ENCODE measurements around the gene NOTCH1. TPM values are rescaled to one million over a fixed set of nuclear protein-coding genes. Genes with fewer than 3 reads are reported as not detected.
A peak's percentile ranks its signal among the peaks of the same experiment; 100 is the strongest.

NOTCH1 gene
- total and polyA plus RNA-seq, 2 of the 8 experiments (the other 6 are each of a cell fraction or from before 2014, with no cell fraction given), result 6.9 to 55.6 TPM

DNA sequence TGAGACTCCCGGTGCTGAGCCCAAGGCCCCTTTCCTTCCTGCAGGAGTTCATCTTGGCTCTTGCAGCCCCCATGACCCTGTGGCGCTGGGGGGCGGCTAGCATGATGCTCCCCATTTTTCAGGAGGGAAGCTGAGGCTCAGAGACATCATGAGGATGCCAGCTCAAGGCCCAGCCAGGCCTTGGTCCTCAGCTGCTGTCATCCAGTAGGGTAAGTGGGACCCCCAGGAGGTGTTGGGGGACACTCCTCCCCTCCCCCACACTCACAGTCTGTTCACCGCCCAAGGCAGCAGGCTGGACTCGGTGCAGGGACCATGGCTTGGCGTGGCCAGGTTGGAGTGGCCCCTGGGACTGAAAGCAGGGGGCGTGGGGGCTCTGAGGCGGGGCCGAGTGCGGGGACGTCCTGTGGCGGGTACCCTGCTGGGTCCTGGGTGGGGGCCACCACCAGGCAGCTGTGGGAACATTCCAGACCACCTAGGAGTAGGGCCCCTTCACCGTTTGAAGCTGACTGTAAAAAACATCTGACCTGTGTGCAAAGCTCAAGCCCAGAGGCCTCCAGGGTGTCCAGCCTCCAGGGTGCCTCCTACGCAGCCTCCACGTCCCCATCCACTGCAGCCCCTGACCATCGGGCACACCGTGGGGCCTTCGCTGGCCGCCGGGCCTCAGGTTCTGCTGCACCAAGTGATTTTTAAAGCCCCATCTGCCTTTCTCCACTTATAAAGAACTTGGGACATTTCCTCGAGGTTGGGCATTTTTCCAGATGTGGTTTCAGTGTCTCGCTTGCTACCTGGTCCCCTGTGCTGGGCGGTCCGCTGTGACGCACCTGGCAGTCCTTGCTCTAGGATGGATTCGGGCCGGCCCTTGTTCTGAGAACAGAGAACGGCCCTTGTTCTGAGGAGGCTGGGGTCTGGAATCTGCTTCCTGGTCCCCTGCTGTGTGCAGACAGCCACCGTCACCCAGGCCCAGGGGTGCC lies 3.4 kb upstream of the NOTCH1 start:
- no peak overlapping the region; a peak in 1 of 4 replicates for H3K4me2 ChIP-seq (ENCODE audit: insufficient read depth in 1 of 2, low read depth in 2 of 2, low read length in 2 of 2)
- no peak overlapping the region for H3K14ac ChIP-seq (ENCODE audit: insufficient read length)
- H3K4me1 ChIP-seq (replicated peaks in 1 of 4; ENCODE audit: control insufficient read depth in 3 of 4, insufficient read depth in 4 of 4, low read length in 3 of 4), result peaks cover 3 to 42% (median 34%) of the 10 kb centered on the region in 4 experiments
- H3K27ac ChIP-seq (ENCODE audit: low read depth, low read length), result peak overlapping the region; percentile 65; the same call in 1 of the 2 replicates
- H3K4ac ChIP-seq (replicated peaks; ENCODE audit: insufficient read length, low read depth, low read length), result peak overlapping the region; percentile 97
- H2BK15ac ChIP-seq (ENCODE audit: low read length), result peak overlapping the region; percentile 97
- H3K79me2 ChIP-seq (ENCODE audit: control insufficient read depth in 1 of 2, insufficient read depth in 2 of 2, low read length in 2 of 2), result peaks cover 0 to 6% of the 10 kb centered on the region in 2 experiments; a peak in 1 of 4 replicates
- H3K9ac ChIP-seq (replicated peaks in 1 of 4; ENCODE audit: extremely low read depth in 1 of 4, low read depth in 3 of 4, low read length in 3 of 4), result peak overlapping the region in 1 of 4 experiments; percentile 12; a peak in 2 of 7 replicates
- peak overlapping the region; percentile 97 for H2BK5ac ChIP-seq (ENCODE audit: low read depth, low read length)
- ChIA-PET POLR2A (ENCODE audit: partially characterized antibody) (interaction anchor here (0.8 to 2.1 kb wide), 4 partner anchors 13 to 122 kb away, joined by 3 to 5 read pairs (median 3); no protein-coding TSS in a partner anchor), CTCF (ENCODE audit: partially characterized antibody) (interaction anchor here (0.8 to 2.1 kb wide), 9 partner anchors 10 to 78 kb away, joined by 3 to 7 read pairs (median 3); no protein-coding TSS in a partner anchor)
- peak overlapping the region; percentile 32 for H4K5ac ChIP-seq (ENCODE audit: insufficient read length, low read depth, low read length)
- no peaks in the 10 kb centered on the region for H3K9me3 ChIP-seq (ENCODE audit: insufficient read depth in 2 of 2, low read depth in 1 of 2, low read length in 1 of 2)
- H3K79me1 ChIP-seq (ENCODE audit: low read depth, low read length), result peaks cover under 1% of the 10 kb centered on the region
- peak overlapping the region; percentile 81 for H4K8ac ChIP-seq (ENCODE audit: extremely low read depth, insufficient read depth, low read length)
- H3K23ac ChIP-seq (ENCODE audit: insufficient read length), result no peak overlapping the region
- peak overlapping the region; percentile 96 for H4K91ac ChIP-seq (replicated peaks; ENCODE audit: insufficient read length, low read length)
- peak overlapping the region; percentile 94 for H2BK120ac ChIP-seq (replicated peaks; ENCODE audit: low read depth, low read length)
- H3K23me2 ChIP-seq (ENCODE audit: low read depth, low read length), result peaks cover 7% of the 10 kb centered on the region; the same call in 1 of the 2 replicates
- no peaks in the 10 kb centered on the region; a peak in 3 of 7 replicates for H3K27me3 ChIP-seq (replicated peaks in 1 of 4; ENCODE audit: control insufficient read depth in 3 of 4, extremely low read depth in 1 of 4, insufficient read depth in 3 of 4, low read length in 3 of 4)
- H3K18ac ChIP-seq (ENCODE audit: extremely low read depth, low read length), result peak overlapping the region; percentile 96
- no peak overlapping the region for H2AFZ ChIP-seq (ENCODE audit: low read length)
- TF ChIP-seq USF2 (IDR thresholded peaks at IDR 0.05; ENCODE audit: low read length) (no peak), RFX5 (IDR thresholded peaks at IDR 0.05; ENCODE audit: borderline replicate concordance, low read depth, low read length) (no peak), SRF (IDR thresholded peaks at IDR 0.05; ENCODE audit: low read depth, low read length) (no peak), POU5F1 (IDR thresholded peaks at IDR 0.05; ENCODE audit: low read depth, low read length) (no peak)
- DNase-seq (ENCODE audit: low read depth in 1 of 2, low spot score in 2 of 2) (no peak), FAIRE-seq (no peak)
- WGBS, 2 experiments (ENCODE audit: extremely low coverage in 1 of 2, insufficient coverage in 1 of 2, insufficient read length in 1 of 2, insufficient replicate concordance in 2 of 2, low coverage in 1 of 2, low lambda C conversion rate in 2 of 2, missing lambda C conversion rate in 1 of 2), result 81% methylated on average over 29 of the region's 29 CpGs; no CpG with 5 or more reads in 1 of the 2 experiments
- H2BK20ac ChIP-seq (ENCODE audit: low read length), result peak overlapping the region; percentile 100; the same call in 1 of the 2 replicates
- peak overlapping the region; percentile 98 for H2AK5ac ChIP-seq (ENCODE audit: low read depth, low read length)
- H3K4me3 ChIP-seq (ENCODE audit: extremely low read depth in 1 of 4, insufficient read depth in 2 of 4, low read depth in 3 of 4, low read length in 4 of 4), result no peak overlapping the region
- H4K20me1 ChIP-seq (replicated peaks in 1 of 2; ENCODE audit: control insufficient read depth in 1 of 2, insufficient read depth in 2 of 2, low read length in 2 of 2), result peaks cover 1 to 3% of the 10 kb centered on the region in 2 experiments
- no peaks in the 10 kb centered on the region for H3K36me3 ChIP-seq (ENCODE audit: control insufficient read depth in 2 of 4, insufficient read depth in 4 of 4, low read length in 3 of 4)
- H2BK12ac ChIP-seq (ENCODE audit: low read depth, low read length), result peak overlapping the region; percentile 95
- peak overlapping the region; percentile 36 for H3K56ac ChIP-seq (replicated peaks; ENCODE audit: insufficient read length, low read depth, low read length)
